OCI-LY1 (cell line): ENCODE results near the gene DCTN3.

Experiments
- H2AFZ ChIP-seq: fragments of 200-600 bp; sonication (generic), shearing (Covaris generic); 2 replicates; pipeline ENCODE4 v1.6.0; 2014; ENCODE audit warnings: antibody characterized with exemption, mild to moderate bottlenecking, low read length
- H3F3A ChIP-seq: fragments of 200-600 bp; sonication (generic), shearing (Covaris generic); 2 replicates; pipeline ENCODE4 v1.6.0; 2014; ENCODE audit warnings: mild to moderate bottlenecking, antibody characterized with exemption, low read length, moderate library complexity; ENCODE audit not compliant: insufficient read depth
- H3K27ac ChIP-seq: fragments of 200-600 bp; sonication (generic); 2 replicates; pipeline ENCODE4 v1.5.1; 2014; ENCODE audit warnings: low read length, mixed run types, mild to moderate bottlenecking, low read depth; ENCODE audit not compliant: poor library complexity, severe bottlenecking
- H3K27me3 ChIP-seq: fragments of 200-600 bp; sonication (generic); 2 replicates; pipeline ENCODE4 v1.6.0; 2014; ENCODE audit warnings: antibody characterized with exemption, mild to moderate bottlenecking, low read length, moderate library complexity; ENCODE audit not compliant: insufficient read depth
- H3K36me3 ChIP-seq: fragments of 200-600 bp; sonication (generic); 2 replicates; pipeline ENCODE4 v1.6.1; 2014; ENCODE audit warnings: mild to moderate bottlenecking, antibody characterized with exemption, low read length, moderate library complexity, mixed read lengths; ENCODE audit not compliant: insufficient read depth
- H3K4me1 ChIP-seq: fragments of 200-600 bp; sonication (generic); 2 replicates; pipeline ENCODE4 v1.5.1; 2014; ENCODE audit warnings: mild to moderate bottlenecking, low read length, moderate library complexity; ENCODE audit not compliant: insufficient read depth, severe bottlenecking
- H3K4me2 ChIP-seq: fragments of 200-600 bp; sonication (generic), shearing (Covaris generic); 2 replicates; pipeline ENCODE4 v1.6.1; 2014; ENCODE audit warnings: low read length
- H3K4me3 ChIP-seq: fragments of 200-600 bp; sonication (generic); 2 replicates; pipeline ENCODE4 v1.5.1; 2014; ENCODE audit warnings: low read length, low read depth, mild to moderate bottlenecking, mixed read lengths; ENCODE audit not compliant: poor library complexity, severe bottlenecking
- H3K79me2 ChIP-seq: fragments of 200-600 bp; shearing (Covaris generic); 2 replicates; pipeline ENCODE4 v1.6.1; 2016; ENCODE audit warnings: mixed run types, low read length, mixed read lengths; ENCODE audit not compliant: insufficient read depth
- H3K9ac ChIP-seq: fragments of 200-600 bp; sonication (generic), shearing (Covaris generic); 2 replicates; pipeline ENCODE4 v1.6.1; 2014; ENCODE audit warnings: mild to moderate bottlenecking, low read length, mixed read lengths
- H3K9me2 ChIP-seq: fragments of 200-600 bp; sonication (generic), shearing (Covaris generic); 2 replicates; pipeline ENCODE4 v1.6.1; 2014; ENCODE audit warnings: low read depth, mild to moderate bottlenecking, low read length, mixed read lengths
- H3K9me3 ChIP-seq: fragments of 200-600 bp; shearing (Covaris generic); 2 replicates; pipeline ENCODE4 v1.6.1; 2014; ENCODE audit warnings: low read length, mixed read lengths
- H4K20me1 ChIP-seq: fragments of 200-600 bp; sonication (generic), shearing (Covaris generic); 2 replicates; pipeline ENCODE4 v1.6.0; 2016; ENCODE audit warnings: mild to moderate bottlenecking, low read length; ENCODE audit not compliant: insufficient read depth
- EZH2 ChIP-seq: fragments of 200-600 bp; sonication (generic), shearing (Covaris generic); IDR thresholded peaks from 2 replicates; pipeline ENCODE4 v1.8.0; 2017; ENCODE audit warnings: borderline replicate concordance, mixed run types, mild to moderate bottlenecking, antibody characterized with exemption, low read length, moderate library complexity, mixed read lengths
- TF ChIP-seq, protein P1 (sequence below): fragments of 200-600 bp; sonication (generic), shearing (Covaris generic); IDR thresholded peaks from 2 replicates; pipeline ENCODE4 v1.5.1; 2017; ENCODE audit warnings: mild to moderate bottlenecking, antibody characterized with exemption, low read length, moderate library complexity, mixed read lengths

The DCTN3 gene

DNA sequence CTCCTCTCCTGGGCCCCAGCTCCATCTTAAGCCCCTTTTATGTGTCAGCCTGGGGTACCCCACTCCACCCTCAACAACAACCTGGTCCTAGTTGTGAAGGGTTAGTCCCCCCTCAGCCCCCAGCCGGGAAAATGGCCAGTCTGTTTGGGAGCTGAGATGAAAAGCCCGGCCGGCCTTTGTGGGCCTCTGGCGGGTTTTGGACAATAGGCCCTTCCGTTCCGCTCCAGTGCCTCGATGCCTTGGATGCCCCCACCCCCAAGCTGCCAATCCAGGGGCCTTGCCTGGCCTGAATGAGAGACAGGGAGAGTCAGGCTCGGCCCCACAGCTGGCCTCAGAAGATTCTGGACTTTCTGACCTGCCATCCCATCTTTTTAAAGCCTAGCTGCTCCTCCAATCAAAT lies 39.9 kb downstream of the DCTN3 start:
- Histone ChIP-seq H3K4me2 (no peak overlapping the region), H3K27me3 (peaks cover 15% of the 10 kb centered on the region), H3K36me3 (no peaks in the 10 kb centered on the region), H3K9ac (no peak overlapping the region), H3F3A (no peaks in the 10 kb centered on the region), H3K27ac (no peak overlapping the region), H3K4me3 (no peak overlapping the region), H2AFZ (no peak overlapping the region), H3K9me2 (no peaks in the 10 kb centered on the region), H3K79me2 (no peaks in the 10 kb centered on the region), H3K9me3 (no peaks in the 10 kb centered on the region), H3K4me1 (no peaks in the 10 kb centered on the region), H4K20me1 (no peaks in the 10 kb centered on the region)
- TF ChIP-seq, protein P1, sequence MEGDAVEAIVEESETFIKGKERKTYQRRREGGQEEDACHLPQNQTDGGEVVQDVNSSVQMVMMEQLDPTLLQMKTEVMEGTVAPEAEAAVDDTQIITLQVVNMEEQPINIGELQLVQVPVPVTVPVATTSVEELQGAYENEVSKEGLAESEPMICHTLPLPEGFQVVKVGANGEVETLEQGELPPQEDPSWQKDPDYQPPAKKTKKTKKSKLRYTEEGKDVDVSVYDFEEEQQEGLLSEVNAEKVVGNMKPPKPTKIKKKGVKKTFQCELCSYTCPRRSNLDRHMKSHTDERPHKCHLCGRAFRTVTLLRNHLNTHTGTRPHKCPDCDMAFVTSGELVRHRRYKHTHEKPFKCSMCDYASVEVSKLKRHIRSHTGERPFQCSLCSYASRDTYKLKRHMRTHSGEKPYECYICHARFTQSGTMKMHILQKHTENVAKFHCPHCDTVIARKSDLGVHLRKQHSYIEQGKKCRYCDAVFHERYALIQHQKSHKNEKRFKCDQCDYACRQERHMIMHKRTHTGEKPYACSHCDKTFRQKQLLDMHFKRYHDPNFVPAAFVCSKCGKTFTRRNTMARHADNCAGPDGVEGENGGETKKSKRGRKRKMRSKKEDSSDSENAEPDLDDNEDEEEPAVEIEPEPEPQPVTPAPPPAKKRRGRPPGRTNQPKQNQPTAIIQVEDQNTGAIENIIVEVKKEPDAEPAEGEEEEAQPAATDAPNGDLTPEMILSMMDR, result no peak
- TF ChIP-seq EZH2, result no peak

DNA sequence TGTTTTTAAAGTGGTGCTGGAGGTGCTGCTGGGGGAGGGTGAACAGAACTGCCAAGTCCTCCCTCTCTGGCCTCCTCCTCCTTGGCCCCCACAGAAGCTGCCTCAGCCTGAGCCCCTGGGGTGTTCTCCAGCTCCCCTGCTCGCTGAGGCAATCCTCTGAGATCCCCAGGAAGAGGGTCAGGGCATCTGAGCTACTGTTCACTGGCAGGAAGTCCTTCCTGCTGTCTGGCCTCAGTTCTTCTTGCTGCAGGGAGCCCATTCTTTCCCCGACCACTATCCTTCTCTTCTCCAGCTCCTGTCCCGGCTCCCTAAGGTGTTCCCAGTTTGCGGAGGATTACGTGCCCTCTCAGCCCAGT lies 40.5 kb downstream of the DCTN3 start:
- H2AFZ ChIP-seq, result no peak overlapping the region
- no peaks in the 10 kb centered on the region for H3K9me3 ChIP-seq
- H3K9me2 ChIP-seq, result no peaks in the 10 kb centered on the region
- H3K4me2 ChIP-seq, result no peak overlapping the region
- TF ChIP-seq, protein P1, result no peak
- TF ChIP-seq EZH2, result no peak
- H3K27ac ChIP-seq, result no peak overlapping the region
- H3K27me3 ChIP-seq, result peaks cover 15% of the 10 kb centered on the region
- no peaks in the 10 kb centered on the region for H3F3A ChIP-seq
- H4K20me1 ChIP-seq, result no peaks in the 10 kb centered on the region
- no peaks in the 10 kb centered on the region for H3K36me3 ChIP-seq
- H3K4me3 ChIP-seq, result no peak overlapping the region
- no peaks in the 10 kb centered on the region for H3K79me2 ChIP-seq
- H3K4me1 ChIP-seq, result no peaks in the 10 kb centered on the region
- H3K9ac ChIP-seq, result no peak overlapping the region

DNA sequence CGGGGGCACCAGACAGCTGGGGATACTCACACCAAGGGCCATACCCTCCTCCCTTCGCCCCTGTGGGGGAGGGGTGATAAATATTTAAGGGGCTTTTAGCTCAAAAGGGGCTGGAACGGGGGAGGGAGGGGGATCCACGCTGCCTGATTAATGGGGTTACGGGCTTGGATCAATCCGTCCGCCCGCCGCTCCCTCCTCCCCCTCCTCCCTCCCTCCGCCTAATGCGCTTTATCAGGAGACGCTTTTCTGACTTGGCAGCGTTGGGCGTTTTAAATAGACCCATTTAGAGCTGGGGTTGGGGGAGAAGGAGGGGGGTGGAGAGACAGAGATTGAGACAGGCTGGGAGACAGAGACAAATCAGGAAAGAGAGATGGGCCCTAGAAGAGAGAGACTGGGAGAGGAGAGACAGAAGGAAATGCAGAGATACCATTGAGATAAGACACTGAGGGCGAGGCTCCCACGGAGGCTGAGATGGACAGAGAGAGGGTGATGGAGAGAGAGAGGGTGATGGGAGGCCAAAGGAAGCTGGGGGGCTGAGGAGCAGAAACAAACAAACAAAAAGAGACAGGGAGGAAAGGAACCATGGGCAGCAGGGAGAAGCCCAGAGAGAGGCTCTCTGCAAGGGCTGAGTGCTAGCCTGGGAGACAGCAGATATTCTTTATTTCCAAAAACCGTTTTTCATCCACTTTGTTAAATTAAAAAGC lies 41.0 kb downstream of the DCTN3 start:
- no peak overlapping the region for H3K9ac ChIP-seq
- peaks cover 15% of the 10 kb centered on the region for H3K27me3 ChIP-seq
- H4K20me1 ChIP-seq, result no peaks in the 10 kb centered on the region
- no peaks in the 10 kb centered on the region for H3F3A ChIP-seq
- H3K4me3 ChIP-seq, result no peak overlapping the region
- H2AFZ ChIP-seq, result no peak overlapping the region
- no peak overlapping the region for H3K4me2 ChIP-seq
- no peaks in the 10 kb centered on the region for H3K9me3 ChIP-seq
- H3K4me1 ChIP-seq, result no peaks in the 10 kb centered on the region
- H3K27ac ChIP-seq, result no peak overlapping the region
- no peak for TF ChIP-seq EZH2
- TF ChIP-seq, protein P1, result no peak
- H3K9me2 ChIP-seq, result no peaks in the 10 kb centered on the region
- H3K36me3 ChIP-seq, result no peaks in the 10 kb centered on the region
- no peaks in the 10 kb centered on the region for H3K79me2 ChIP-seq
